H1 (cell line): ENCODE results near the gene DNAAF5. TPM values are rescaled to one million over a fixed set of nuclear protein-coding genes. Genes with fewer than 3 reads are reported as not detected.

ENCODE experiments used
- BACH1 ChIP-seq: IDR thresholded peaks from 2 replicates; pipeline ENCODE4 v1.6.1; 2012; ENCODE audit warnings: low read length, improper control_type of control experiment
- CBX8 ChIP-seq: fragments of 300-800, 300-1000 bp; sonication (generic); IDR thresholded peaks from 2 replicates; pipeline ENCODE4 v1.7.1; 2016; ENCODE audit warnings: low read depth, low read length, borderline replicate concordance
- EZH2 ChIP-seq: fragments of 200-600 bp; sonication (generic); IDR thresholded peaks from 2 replicates; pipeline ENCODE4 v1.7.1; 2012; ENCODE audit warnings: low read depth, mild to moderate bottlenecking, moderate library complexity, low read length, inconsistent platforms; ENCODE audit not compliant: severe bottlenecking
- POLR2AphosphoS5 ChIP-seq: IDR thresholded peaks from 2 replicates; pipeline ENCODE4 v1.6.1; 2011; ENCODE audit warnings: low read depth, low read length
- POU5F1 ChIP-seq: IDR thresholded peaks from 2 replicates; pipeline ENCODE4 v1.6.1; 2011; ENCODE audit warnings: low read depth, mild to moderate bottlenecking, low read length, moderate library complexity
- RXRA ChIP-seq: IDR thresholded peaks from 2 replicates; pipeline ENCODE4 v1.6.1; 2011; ENCODE audit warnings: low read depth, mild to moderate bottlenecking, low read length, moderate library complexity; ENCODE audit not compliant: insufficient read depth
- SAP30 ChIP-seq: fragments of 300-600 bp; sonication (generic); IDR thresholded peaks from 2 replicates; pipeline ENCODE4 v1.7.1; 2012; ENCODE audit warnings: low read length, moderate library complexity, mild to moderate bottlenecking, inconsistent platforms; ENCODE audit not compliant: insufficient read depth, insufficient replicate concordance
- SIX5 ChIP-seq: IDR thresholded peaks from 2 replicates; pipeline ENCODE4 v1.6.1; 2011; ENCODE audit warnings: mild to moderate bottlenecking, low read depth, low read length
- SRF ChIP-seq: IDR thresholded peaks from 2 replicates; pipeline ENCODE4 v1.6.1; 2011; ENCODE audit warnings: mild to moderate bottlenecking, low read depth, low read length, moderate library complexity
- TBP ChIP-seq: IDR thresholded peaks from 2 replicates; pipeline ENCODE4 v1.6.1; 2011; ENCODE audit warnings: low read depth, low read length, improper control_type of control experiment
- polyA plus RNA-seq, 7 experiments: library from polyadenylated mRNA; depleted of rRNA in 3 of 7; stranded (reverse) in 5 of 7; unstranded in 2 of 7; fragments of >200 nt in 5 of 7; fragments of 200-250 nt in 2 of 7; gene quantifications; 1 replicate in 5 of 7; 2 replicates in 1 of 7; 4 replicates in 1 of 7; pipeline versions ENCODE4 v1.2.1 to v1.2.3, GENCODE V29; 2011 to 2013; ENCODE audit warnings: missing spikeins in 2 of 7, mixed read lengths in 2 of 7
- total RNA-seq: library from RNA; stranded (reverse); fragmentation: NEBNext Ultra II Directional; extraction: Animal tissue kit (Norgen Biotek cat#: 25700); gene quantifications from 2 replicates; pipeline ENCODE4 v1.2.1, GENCODE V29; 2021
- TF ChIP-seq, protein P1 (sequence below): fragments of 300-600 bp; sonication (generic); IDR thresholded peaks from 2 replicates; pipeline ENCODE4 v1.7.1; 2012; ENCODE audit warnings: low read length, moderate library complexity, mild to moderate bottlenecking, inconsistent platforms; ENCODE audit not compliant: insufficient replicate concordance
- TF ChIP-seq, protein P2 (sequence below): IDR thresholded peaks from 2 replicates; pipeline ENCODE4 v1.6.1; 2012; ENCODE audit warnings: inconsistent platforms

The DNAAF5 gene
- total and polyA plus RNA-seq, 2 of the 8 experiments (the other 6 are each of a cell fraction or from before 2014, with no cell fraction given) = 55.1 to 95.9 TPM

DNA sequence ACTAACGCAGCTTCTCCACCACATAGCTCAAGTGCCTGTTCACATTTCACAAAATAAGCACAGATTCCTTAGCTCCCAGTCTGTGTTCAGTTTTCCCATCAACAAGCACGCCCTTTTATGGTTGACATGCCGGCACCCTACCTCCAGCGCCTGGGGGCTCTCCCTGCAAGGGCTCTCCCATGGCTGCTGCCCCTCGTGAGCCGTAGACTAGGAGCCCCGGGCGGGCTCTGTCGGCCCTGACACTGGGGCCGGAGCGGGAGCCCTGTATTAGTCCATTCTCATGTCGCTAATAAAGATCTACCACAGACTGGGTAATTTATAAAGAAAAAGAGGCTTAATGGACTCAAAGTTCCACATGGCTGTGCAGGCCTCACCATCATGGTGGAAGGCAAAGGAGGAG lies 34.6 kb downstream of the DNAAF5 start (continued):
- TF ChIP-seq, protein P1, sequence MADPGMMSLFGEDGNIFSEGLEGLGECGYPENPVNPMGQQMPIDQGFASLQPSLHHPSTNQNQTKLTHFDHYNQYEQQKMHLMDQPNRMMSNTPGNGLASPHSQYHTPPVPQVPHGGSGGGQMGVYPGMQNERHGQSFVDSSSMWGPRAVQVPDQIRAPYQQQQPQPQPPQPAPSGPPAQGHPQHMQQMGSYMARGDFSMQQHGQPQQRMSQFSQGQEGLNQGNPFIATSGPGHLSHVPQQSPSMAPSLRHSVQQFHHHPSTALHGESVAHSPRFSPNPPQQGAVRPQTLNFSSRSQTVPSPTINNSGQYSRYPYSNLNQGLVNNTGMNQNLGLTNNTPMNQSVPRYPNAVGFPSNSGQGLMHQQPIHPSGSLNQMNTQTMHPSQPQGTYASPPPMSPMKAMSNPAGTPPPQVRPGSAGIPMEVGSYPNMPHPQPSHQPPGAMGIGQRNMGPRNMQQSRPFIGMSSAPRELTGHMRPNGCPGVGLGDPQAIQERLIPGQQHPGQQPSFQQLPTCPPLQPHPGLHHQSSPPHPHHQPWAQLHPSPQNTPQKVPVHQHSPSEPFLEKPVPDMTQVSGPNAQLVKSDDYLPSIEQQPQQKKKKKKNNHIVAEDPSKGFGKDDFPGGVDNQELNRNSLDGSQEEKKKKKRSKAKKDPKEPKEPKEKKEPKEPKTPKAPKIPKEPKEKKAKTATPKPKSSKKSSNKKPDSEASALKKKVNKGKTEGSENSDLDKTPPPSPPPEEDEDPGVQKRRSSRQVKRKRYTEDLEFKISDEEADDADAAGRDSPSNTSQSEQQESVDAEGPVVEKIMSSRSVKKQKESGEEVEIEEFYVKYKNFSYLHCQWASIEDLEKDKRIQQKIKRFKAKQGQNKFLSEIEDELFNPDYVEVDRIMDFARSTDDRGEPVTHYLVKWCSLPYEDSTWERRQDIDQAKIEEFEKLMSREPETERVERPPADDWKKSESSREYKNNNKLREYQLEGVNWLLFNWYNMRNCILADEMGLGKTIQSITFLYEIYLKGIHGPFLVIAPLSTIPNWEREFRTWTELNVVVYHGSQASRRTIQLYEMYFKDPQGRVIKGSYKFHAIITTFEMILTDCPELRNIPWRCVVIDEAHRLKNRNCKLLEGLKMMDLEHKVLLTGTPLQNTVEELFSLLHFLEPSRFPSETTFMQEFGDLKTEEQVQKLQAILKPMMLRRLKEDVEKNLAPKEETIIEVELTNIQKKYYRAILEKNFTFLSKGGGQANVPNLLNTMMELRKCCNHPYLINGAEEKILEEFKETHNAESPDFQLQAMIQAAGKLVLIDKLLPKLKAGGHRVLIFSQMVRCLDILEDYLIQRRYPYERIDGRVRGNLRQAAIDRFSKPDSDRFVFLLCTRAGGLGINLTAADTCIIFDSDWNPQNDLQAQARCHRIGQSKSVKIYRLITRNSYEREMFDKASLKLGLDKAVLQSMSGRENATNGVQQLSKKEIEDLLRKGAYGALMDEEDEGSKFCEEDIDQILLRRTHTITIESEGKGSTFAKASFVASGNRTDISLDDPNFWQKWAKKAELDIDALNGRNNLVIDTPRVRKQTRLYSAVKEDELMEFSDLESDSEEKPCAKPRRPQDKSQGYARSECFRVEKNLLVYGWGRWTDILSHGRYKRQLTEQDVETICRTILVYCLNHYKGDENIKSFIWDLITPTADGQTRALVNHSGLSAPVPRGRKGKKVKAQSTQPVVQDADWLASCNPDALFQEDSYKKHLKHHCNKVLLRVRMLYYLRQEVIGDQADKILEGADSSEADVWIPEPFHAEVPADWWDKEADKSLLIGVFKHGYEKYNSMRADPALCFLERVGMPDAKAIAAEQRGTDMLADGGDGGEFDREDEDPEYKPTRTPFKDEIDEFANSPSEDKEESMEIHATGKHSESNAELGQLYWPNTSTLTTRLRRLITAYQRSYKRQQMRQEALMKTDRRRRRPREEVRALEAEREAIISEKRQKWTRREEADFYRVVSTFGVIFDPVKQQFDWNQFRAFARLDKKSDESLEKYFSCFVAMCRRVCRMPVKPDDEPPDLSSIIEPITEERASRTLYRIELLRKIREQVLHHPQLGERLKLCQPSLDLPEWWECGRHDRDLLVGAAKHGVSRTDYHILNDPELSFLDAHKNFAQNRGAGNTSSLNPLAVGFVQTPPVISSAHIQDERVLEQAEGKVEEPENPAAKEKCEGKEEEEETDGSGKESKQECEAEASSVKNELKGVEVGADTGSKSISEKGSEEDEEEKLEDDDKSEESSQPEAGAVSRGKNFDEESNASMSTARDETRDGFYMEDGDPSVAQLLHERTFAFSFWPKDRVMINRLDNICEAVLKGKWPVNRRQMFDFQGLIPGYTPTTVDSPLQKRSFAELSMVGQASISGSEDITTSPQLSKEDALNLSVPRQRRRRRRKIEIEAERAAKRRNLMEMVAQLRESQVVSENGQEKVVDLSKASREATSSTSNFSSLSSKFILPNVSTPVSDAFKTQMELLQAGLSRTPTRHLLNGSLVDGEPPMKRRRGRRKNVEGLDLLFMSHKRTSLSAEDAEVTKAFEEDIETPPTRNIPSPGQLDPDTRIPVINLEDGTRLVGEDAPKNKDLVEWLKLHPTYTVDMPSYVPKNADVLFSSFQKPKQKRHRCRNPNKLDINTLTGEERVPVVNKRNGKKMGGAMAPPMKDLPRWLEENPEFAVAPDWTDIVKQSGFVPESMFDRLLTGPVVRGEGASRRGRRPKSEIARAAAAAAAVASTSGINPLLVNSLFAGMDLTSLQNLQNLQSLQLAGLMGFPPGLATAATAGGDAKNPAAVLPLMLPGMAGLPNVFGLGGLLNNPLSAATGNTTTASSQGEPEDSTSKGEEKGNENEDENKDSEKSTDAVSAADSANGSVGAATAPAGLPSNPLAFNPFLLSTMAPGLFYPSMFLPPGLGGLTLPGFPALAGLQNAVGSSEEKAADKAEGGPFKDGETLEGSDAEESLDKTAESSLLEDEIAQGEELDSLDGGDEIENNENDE = no peak
- TF ChIP-seq EZH2 = no peak
- TF ChIP-seq SIX5 = no peak
- no peak for TF ChIP-seq BACH1
- TF ChIP-seq POU5F1 = no peak
- TF ChIP-seq RXRA = no peak
- TF ChIP-seq CBX8 = no peak
- TF ChIP-seq SRF = no peak
- TF ChIP-seq TBP = no peak
- TF ChIP-seq POLR2AphosphoS5 = no peak
- TF ChIP-seq, protein P2, sequence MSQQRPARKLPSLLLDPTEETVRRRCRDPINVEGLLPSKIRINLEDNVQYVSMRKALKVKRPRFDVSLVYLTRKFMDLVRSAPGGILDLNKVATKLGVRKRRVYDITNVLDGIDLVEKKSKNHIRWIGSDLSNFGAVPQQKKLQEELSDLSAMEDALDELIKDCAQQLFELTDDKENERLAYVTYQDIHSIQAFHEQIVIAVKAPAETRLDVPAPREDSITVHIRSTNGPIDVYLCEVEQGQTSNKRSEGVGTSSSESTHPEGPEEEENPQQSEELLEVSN = no peak
- TF ChIP-seq SAP30 = no peak
